K562 (cell line): ENCODE results near the gene PAM. TPM values are rescaled to one million over a fixed set of nuclear protein-coding genes. Genes with fewer than 3 reads are reported as not detected.

Experiments used
- ATAC-seq: fragments of 200-7000 bp; cut with Tn5 transposase; 3 replicates; pipeline ENCODE4 v1.9.1; 2020; ENCODE audit warnings: moderate library complexity
- BruUV-seq: library from RNA; stranded (reverse); fragments of 400-500 nt; replicated peaks from 2 replicates; lab custom pipeline; 2021; lab: Mats Ljungman, UMichigan
- CTCF ChIA-PET: fragments of 300-600 bp; formaldehyde crosslinking; extraction: SDS; loops from one replicate; lab custom pipeline; 2021; ENCODE audit warnings: low intra/inter-chr PET ratio; lab: Yijun Ruan, JAX
- POLR2A ChIA-PET: fragments of 300-600, 350-650 bp; sonication (Branson Sonifier 250); formaldehyde crosslinking; extraction: SDS; loops from one replicate; lab custom pipeline; 2021; ENCODE audit warnings: antibody characterized with exemption, inconsistent platforms; lab: Yijun Ruan, JAX
- DNase-seq, 4 experiments: peaks; one replicate each; pipeline versions ENCODE4 v3.0.0 to v3.0.0-alpha.2; 2011 to 2018; ENCODE audit warnings: low spot score in 3 of 4, mixed read lengths in 3 of 4; ENCODE audit errors: extremely low read depth in 1 of 4
- FAIRE-seq: peaks from 2 replicates; lab custom pipeline; 2011; peaks lifted over from hg19 to GRCh38; lab: Jason Lieb, UNC
- H2AFZ ChIP-seq: 2 replicates; pipeline ENCODE4 v1.6.0; 2011; ENCODE audit warnings: low read depth, low read length, control low read depth, inconsistent platforms
- H3K27ac ChIP-seq: fragments of 200-600 bp; 3 replicates; pipeline ENCODE4 v1.8.0; 2011; ENCODE audit warnings: low read depth, mild to moderate bottlenecking, control low read depth, inconsistent platforms, low read length, moderate library complexity, mixed read lengths; ENCODE audit errors: extremely low read depth
- H3K27me3 ChIP-seq, 2 experiments: fragments of 300-600 bp in 1 of 2; 2 replicates in 1 of 2; 3 replicates in 1 of 2; pipeline versions ENCODE4 v1.6.0 to v1.8.0; 2011; ENCODE audit warnings: inconsistent platforms in 2 of 2, low read length in 2 of 2, mild to moderate bottlenecking in 1 of 2, mixed read lengths in 1 of 2, moderate library complexity in 1 of 2; ENCODE audit not compliant: control insufficient read depth in 2 of 2, insufficient read depth in 2 of 2
- H3K36me3 ChIP-seq: fragments of 300-600 bp; 3 replicates; pipeline ENCODE4 v1.8.0; 2011; ENCODE audit warnings: mild to moderate bottlenecking, low read length, inconsistent platforms; ENCODE audit not compliant: control insufficient read depth, insufficient read depth
- H3K4me1 ChIP-seq, 2 experiments: fragments of 200-600 bp in 1 of 2; replicated peaks in 1 of 2; 2 replicates in 1 of 2; 3 replicates in 1 of 2; pipeline versions ENCODE4 v1.5.1 to v1.8.0; 2011; ENCODE audit warnings: inconsistent platforms in 2 of 2, low read length in 2 of 2, mild to moderate bottlenecking in 1 of 2, mixed read lengths in 1 of 2, moderate library complexity in 1 of 2; ENCODE audit not compliant: control insufficient read depth in 2 of 2, insufficient read depth in 2 of 2
- H3K4me2 ChIP-seq: 2 replicates; pipeline ENCODE4 v1.6.1; 2011; ENCODE audit warnings: low read length, control low read depth, inconsistent platforms, mixed read lengths; ENCODE audit not compliant: insufficient read depth
- H3K4me3 ChIP-seq: fragments of 200-600 bp; sonication (generic), shearing (Covaris generic); 2 replicates; pipeline ENCODE4 v1.5.1; 2016; ENCODE audit warnings: control low read depth, inconsistent platforms
- H3K79me2 ChIP-seq: fragments of 200-600 bp; 3 replicates; pipeline ENCODE4 v1.8.0; 2011; ENCODE audit warnings: low read length, inconsistent platforms; ENCODE audit not compliant: control insufficient read depth, insufficient read depth
- H3K9ac ChIP-seq, 2 experiments: 2 replicates each; pipeline versions ENCODE4 v1.6.0 to v1.6.1; 2011; ENCODE audit warnings: low read depth in 2 of 2, low read length in 2 of 2, control low read depth in 1 of 2, inconsistent platforms in 1 of 2, mild to moderate bottlenecking in 1 of 2, mixed read lengths in 1 of 2; ENCODE audit not compliant: insufficient read depth in 1 of 2
- H3K9me1 ChIP-seq: one replicate; pipeline ENCODE4 v1.6.0; 2011; ENCODE audit warnings: inconsistent platforms, mild to moderate bottlenecking, low read length, moderate library complexity; ENCODE audit not compliant: control insufficient read depth, insufficient read depth
- H3K9me3 ChIP-seq: replicated peaks from 2 replicates; pipeline ENCODE4 v1.5.1; 2011; ENCODE audit warnings: low read depth, low read length, inconsistent platforms; ENCODE audit not compliant: control insufficient read depth, insufficient read depth
- H4K20me1 ChIP-seq: replicated peaks from 2 replicates; pipeline ENCODE4 v1.6.1; 2011; ENCODE audit warnings: low read length, inconsistent platforms, mixed read lengths; ENCODE audit not compliant: control insufficient read depth, insufficient read depth
- BRCA1 ChIP-seq, 2 experiments: fragments of 450-650 bp in 1 of 2; sonication (generic) in 1 of 2; formaldehyde crosslinking in 1 of 2; IDR thresholded peaks; 2 replicates each; pipeline versions ENCODE4 v1.5.0 to v1.6.1; 2017 to 2020; ENCODE audit warnings: mild to moderate bottlenecking in 1 of 2, missing genetic modification reagents in 1 of 2
- CHD4 ChIP-seq: fragments of 200-600 bp; sonication (generic); IDR thresholded peaks from 3 replicates; pipeline ENCODE4 v1.6.1; 2012; ENCODE audit warnings: low read depth, mild to moderate bottlenecking, mixed read lengths, low read length, inconsistent platforms; ENCODE audit not compliant: insufficient read depth, insufficient replicate concordance, poor library complexity, severe bottlenecking
- DACH1 ChIP-seq: fragments of 450-650 bp; IDR thresholded peaks from 2 replicates; pipeline ENCODE4 v1.6.1; 2018; ENCODE audit not compliant: partially characterized antibody
- FOXJ3 ChIP-seq: sonication (generic); formaldehyde crosslinking; IDR thresholded peaks from 2 replicates; pipeline ENCODE4 v1.4.0; 2020; ENCODE audit warnings: mild to moderate bottlenecking, missing genetic modification reagents
- ILF3 ChIP-seq: fragments of 450-650 bp; IDR thresholded peaks from 2 replicates; pipeline ENCODE4 v1.6.1; 2018; ENCODE audit warnings: antibody characterized with exemption, mild to moderate bottlenecking, moderate library complexity, borderline replicate concordance
- MED1 ChIP-seq: sonication (generic); formaldehyde crosslinking; IDR thresholded peaks from 2 replicates; pipeline ENCODE4 v1.8.1; 2023; ENCODE audit warnings: missing genetic modification reagents, borderline replicate concordance
- NFIC ChIP-seq: fragments of 450-650 bp; IDR thresholded peaks from 2 replicates; pipeline ENCODE4 v1.6.1; 2017; ENCODE audit warnings: mild to moderate bottlenecking, inconsistent platforms
- NR2C2 ChIP-seq, 2 experiments: fragments of 200-800 bp in 1 of 2; sonication (Bioruptor generic) in 1 of 2; sonication (generic) in 1 of 2; formaldehyde crosslinking in 1 of 2; IDR thresholded peaks; 2 replicates each; pipeline versions ENCODE4 v1.6.1 to v1.8.0; 2016 to 2022; ENCODE audit warnings: mild to moderate bottlenecking in 1 of 2, missing compliant biosample characterization in 1 of 2, missing genetic modification characterization in 1 of 2, missing genetic modification reagents in 1 of 2
- POLR2G ChIP-seq: fragments of 200-400 bp; formaldehyde crosslinking; IDR thresholded peaks from 2 replicates; pipeline ENCODE4 v1.6.1; 2017; ENCODE audit warnings: low read depth, mild to moderate bottlenecking, antibody characterized with exemption, low read length, moderate library complexity
- SAP30 ChIP-seq: fragments of 200-600 bp; sonication (generic); IDR thresholded peaks from 2 replicates; pipeline ENCODE4 v1.6.1; 2012; ENCODE audit warnings: borderline replicate concordance, low read depth, mild to moderate bottlenecking, moderate library complexity, low read length, control low read depth, inconsistent platforms; ENCODE audit not compliant: insufficient read depth, poor library complexity, severe bottlenecking
- TCFL5 ChIP-seq: fragments of 250-450 bp; sonication (Bioruptor Pico); conservative IDR thresholded peaks from 2 replicates; pipeline ENCODE4 v1.6.1; 2021; ENCODE audit warnings: mild to moderate bottlenecking, moderate library complexity, matching md5 sums
- TGIF2 ChIP-seq: sonication (generic); formaldehyde crosslinking; IDR thresholded peaks from 2 replicates; pipeline ENCODE4 v1.8.1; 2022; ENCODE audit warnings: mild to moderate bottlenecking, missing genetic modification reagents, moderate library complexity
- ZC3H11A ChIP-seq: IDR thresholded peaks from 2 replicates; pipeline ENCODE4 v1.6.1; 2012; ENCODE audit warnings: low read depth, low read length, improper control_type of control experiment
- ZNF511 ChIP-seq: sonication (generic); formaldehyde crosslinking; IDR thresholded peaks from 2 replicates; pipeline ENCODE4 v1.8.0; 2022; ENCODE audit warnings: mild to moderate bottlenecking, missing genetic modification reagents
- in situ Hi-C: fragments of 300-500 bp; cut with MboI; formaldehyde crosslinking; loops from 4 replicates; pipeline ENCODE4 v1.15.0; 2018; ENCODE audit warnings: inconsistent platforms, mixed read lengths
- intact Hi-C: fragments of 100-400 bp; cut with micrococcal nuclease; formaldehyde crosslinking; loops from 2 replicates; pipeline ENCODE4 v1.14.2; 2022
- polyA plus RNA-seq, 8 experiments: library from polyadenylated mRNA; depleted of rRNA in 4 of 8; stranded (reverse) in 5 of 8; unstranded in 3 of 8; fragments of >200 nt; fragmentation: Nextera tagmentation in 2 of 8; fragmentation: Illumina TruSeq in 1 of 8; extraction: Ambion mirVana in 2 of 8; extraction: Trizol in 1 of 8; gene quantifications; 2 replicates each; pipeline versions ENCODE4 v1.2.1 to v1.2.3, GENCODE V29; 2011 to 2014; ENCODE audit warnings: inconsistent platforms in 1 of 8, missing spikeins in 1 of 8
- total RNA-seq, 7 experiments: library from RNA; depleted of rRNA in 6 of 7; stranded (reverse); fragments of >200 nt in 6 of 7; fragmentation: Illumina TruSeq in 2 of 7; extraction: Trizol in 2 of 7; gene quantifications; 2 replicates each; pipeline versions ENCODE4 v1.2.1 to v1.2.3, GENCODE V29; 2011 to 2021; ENCODE audit warnings: low replicate concordance in 1 of 7
- TF ChIP-seq, protein P1 (sequence below): fragments of 250-450 bp; sonication (Bioruptor Pico); IDR thresholded peaks from 2 replicates; pipeline ENCODE4 v1.8.0; 2021; ENCODE audit warnings: borderline replicate concordance, mild to moderate bottlenecking, moderate library complexity; ENCODE audit not compliant: poor library complexity, severe bottlenecking
- TF ChIP-seq, protein P2 (sequence below): sonication (generic); formaldehyde crosslinking; IDR thresholded peaks from 2 replicates; pipeline ENCODE4 v1.8.0; 2022; ENCODE audit warnings: mild to moderate bottlenecking, missing genetic modification reagents
- TF ChIP-seq, protein P3 (sequence below): sonication (generic); formaldehyde crosslinking; IDR thresholded peaks from 2 replicates; pipeline ENCODE4 v1.8.0; 2022; ENCODE audit warnings: missing genetic modification reagents, mild to moderate bottlenecking, moderate library complexity, borderline replicate concordance

PAM gene
- total and polyA plus RNA-seq, 9 of the 15 experiments (the other 6 are each of a cell fraction or from before 2014, with no cell fraction given), result 0.39 to 3.1 (median 0.77) TPM

DNA sequence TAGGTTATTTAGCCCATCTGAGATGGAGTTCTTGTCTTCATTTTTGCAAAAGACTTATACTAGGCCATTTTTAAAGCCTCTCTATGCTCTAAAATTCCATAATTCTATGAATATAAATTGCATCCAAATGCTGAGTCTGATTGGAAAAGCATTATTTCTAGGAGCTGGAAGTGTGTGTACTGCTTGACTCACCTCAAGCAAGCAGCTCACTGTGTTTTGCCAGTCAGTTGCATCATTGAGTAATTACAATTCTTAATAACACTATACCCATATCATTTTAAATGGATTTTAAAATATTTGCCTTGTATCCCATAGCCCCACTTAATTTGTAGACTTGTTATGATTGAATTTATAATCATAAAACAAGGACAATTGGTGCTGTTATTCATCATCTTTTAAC, 161.0 kb downstream of the PAM start:
- Histone ChIP-seq H3K9ac (no peak overlapping the region), H4K20me1 (no peaks in the 10 kb centered on the region), H3K36me3 (no peaks in the 10 kb centered on the region), H2AFZ (no peak overlapping the region), H3K4me3 (no peak overlapping the region), H3K9me3 (no peaks in the 10 kb centered on the region), H3K27me3 (no peaks in the 10 kb centered on the region), H3K4me2 (no peak overlapping the region), H3K27ac (no peak overlapping the region), H3K79me2 (no peaks in the 10 kb centered on the region), H3K4me1 (no peaks in the 10 kb centered on the region), H3K9me1 (no peaks in the 10 kb centered on the region)
- intact Hi-C loops (no loop called here), in situ Hi-C loops (no loop called here)
- FAIRE-seq (no peak), DNase-seq (no peak), ATAC-seq (no peak)
- ChIA-PET POLR2A (no interaction called here), CTCF (no interaction called here)
- no TSS peak for BruUV-seq
- TF ChIP-seq DACH1, result no peak
- no peak for TF ChIP-seq TCFL5 (CRISPR knock-in tag)
- TF ChIP-seq POLR2G, result no peak
- no peak for TF ChIP-seq MED1 (CRISPR knock-in tag)
- no peak for TF ChIP-seq SAP30
- TF ChIP-seq, protein P1, sequence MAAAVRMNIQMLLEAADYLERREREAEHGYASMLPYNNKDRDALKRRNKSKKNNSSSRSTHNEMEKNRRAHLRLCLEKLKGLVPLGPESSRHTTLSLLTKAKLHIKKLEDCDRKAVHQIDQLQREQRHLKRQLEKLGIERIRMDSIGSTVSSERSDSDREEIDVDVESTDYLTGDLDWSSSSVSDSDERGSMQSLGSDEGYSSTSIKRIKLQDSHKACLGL (CRISPR knock-in tag), result no peak
- TF ChIP-seq, protein P2, sequence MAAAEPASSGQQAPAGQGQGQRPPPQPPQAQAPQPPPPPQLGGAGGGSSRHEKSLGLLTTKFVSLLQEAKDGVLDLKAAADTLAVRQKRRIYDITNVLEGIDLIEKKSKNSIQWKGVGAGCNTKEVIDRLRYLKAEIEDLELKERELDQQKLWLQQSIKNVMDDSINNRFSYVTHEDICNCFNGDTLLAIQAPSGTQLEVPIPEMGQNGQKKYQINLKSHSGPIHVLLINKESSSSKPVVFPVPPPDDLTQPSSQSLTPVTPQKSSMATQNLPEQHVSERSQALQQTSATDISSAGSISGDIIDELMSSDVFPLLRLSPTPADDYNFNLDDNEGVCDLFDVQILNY, result no peak
- TF ChIP-seq, protein P3, sequence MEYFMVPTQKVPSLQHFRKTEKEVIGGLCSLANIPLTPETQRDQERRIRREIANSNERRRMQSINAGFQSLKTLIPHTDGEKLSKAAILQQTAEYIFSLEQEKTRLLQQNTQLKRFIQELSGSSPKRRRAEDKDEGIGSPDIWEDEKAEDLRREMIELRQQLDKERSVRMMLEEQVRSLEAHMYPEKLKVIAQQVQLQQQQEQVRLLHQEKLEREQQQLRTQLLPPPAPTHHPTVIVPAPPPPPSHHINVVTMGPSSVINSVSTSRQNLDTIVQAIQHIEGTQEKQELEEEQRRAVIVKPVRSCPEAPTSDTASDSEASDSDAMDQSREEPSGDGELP (CRISPR knock-in tag), result no peak
- TF ChIP-seq FOXJ3, result no peak
- TF ChIP-seq ZNF511 (CRISPR knock-in tag), result no peak
- TF ChIP-seq CHD4, result no peak
- no peak for TF ChIP-seq TGIF2 (CRISPR knock-in tag)
- TF ChIP-seq NFIC, result no peak
- no peak for TF ChIP-seq ZC3H11A
- no peak for TF ChIP-seq BRCA1 (IDR thresholded peaks at IDR 0.05)
- TF ChIP-seq BRCA1 (CRISPR knock-in tag; IDR thresholded peaks at IDR 0.05), result no peak
- TF ChIP-seq ILF3, result no peak
- no peak for TF ChIP-seq NR2C2 (CRISPR knock-in tag; IDR thresholded peaks at IDR 0.05)
- no peak for TF ChIP-seq NR2C2 (tag; IDR thresholded peaks at IDR 0.05)
